HG03196 (cell line): ENCODE measurements around the gene MYH11.
"Not testable (repeated sequence)": the region's sequence is repeated elsewhere in the genome, so short reads cannot be mapped to it uniquely, and the experiment has no call there.

Experiments used
- ATAC-seq: cut with Tn5 transposase; IDR thresholded peaks from one replicate; pipeline ENCODE4 v1.9.1; 2021; ENCODE audit not compliant: unreplicated experiment

Gene MYH11

DNA sequence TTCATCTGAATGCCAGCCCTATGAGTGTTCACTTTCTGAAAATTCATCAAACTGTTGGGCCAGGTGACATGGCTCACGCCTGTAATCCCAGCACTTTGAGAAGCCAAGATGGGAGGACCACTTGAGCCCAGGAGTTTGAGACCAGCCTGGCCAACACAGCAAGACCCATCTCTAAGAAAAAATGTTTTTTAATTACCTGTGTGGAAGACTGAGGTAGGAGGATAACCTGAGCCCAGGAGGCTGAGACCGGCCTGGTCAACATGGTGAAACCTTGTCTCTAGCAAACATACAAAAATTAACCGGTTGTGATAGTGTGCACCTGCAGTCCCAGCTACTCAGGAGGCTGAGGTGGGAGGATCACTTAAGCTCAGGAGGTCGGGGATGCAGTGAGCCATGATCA, 10.3 kb downstream of the MYH11 start:
- no peak for ATAC-seq

DNA sequence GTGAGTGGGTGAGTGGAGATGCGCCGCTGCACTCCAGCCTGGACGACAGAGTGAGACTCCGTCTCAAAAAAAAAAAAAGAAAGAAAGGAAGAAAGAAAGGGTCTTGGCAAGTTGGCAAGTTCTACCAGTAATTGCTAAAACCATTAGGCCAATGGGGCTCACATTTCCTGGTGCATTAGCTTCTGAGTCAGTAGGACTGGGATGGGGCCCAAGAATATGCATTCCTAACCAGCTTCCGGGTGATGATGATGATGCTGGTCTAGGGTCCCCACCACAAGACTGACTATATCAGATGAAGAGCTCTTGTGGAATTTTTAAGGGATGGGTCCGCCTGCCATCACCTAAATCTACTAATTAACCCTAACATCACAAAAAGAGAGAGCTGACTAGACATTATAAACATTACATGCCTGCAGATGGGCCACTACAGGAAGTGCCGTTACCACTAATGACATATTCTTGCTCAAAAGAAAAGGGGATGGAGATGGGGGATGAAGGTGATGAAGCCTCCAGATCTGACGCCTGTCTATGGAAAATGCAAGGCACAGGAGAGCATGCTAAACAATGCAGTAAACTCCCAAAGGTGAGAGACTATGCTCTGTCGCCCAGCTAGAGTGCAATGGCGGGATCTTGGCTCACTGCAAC, 13.1 kb downstream of the MYH11 start:
- ATAC-seq: no peak

- not testable (repeated sequence) for ATAC-seq
Observed at GRCh38 chr16:15839204-15839603, 17.6 kb downstream of the MYH11 start.

- no peak for ATAC-seq
Observed at GRCh38 chr16:15837761-15838160, 19.1 kb downstream of the MYH11 start.

- ATAC-seq: no peak
Observed at GRCh38 chr16:15836965-15837611, 19.7 kb downstream of the MYH11 start.

DNA sequence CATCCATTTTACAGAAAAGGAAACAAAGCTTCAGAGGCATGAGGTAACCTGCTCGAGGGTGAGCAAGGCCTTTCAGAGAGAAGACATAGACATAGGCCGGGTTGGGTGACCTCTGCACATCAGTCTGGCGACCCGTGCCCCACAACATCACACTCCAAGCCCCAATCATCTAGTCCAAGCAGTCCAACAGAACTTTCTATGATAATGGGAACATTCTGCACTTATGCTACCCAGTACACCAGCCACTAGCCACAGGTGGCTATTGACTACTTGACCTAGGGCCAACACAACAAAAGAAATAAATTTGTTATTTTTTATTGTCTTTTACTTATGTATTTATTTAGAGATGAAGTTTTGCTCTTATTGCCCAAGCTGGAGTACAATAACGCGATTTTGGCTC, 20.8 kb downstream of the MYH11 start:
- no peak for ATAC-seq

GRCh38 chr16:15835136-15835878, 21.5 kb downstream of the MYH11 start:
- no peak for ATAC-seq

DNA sequence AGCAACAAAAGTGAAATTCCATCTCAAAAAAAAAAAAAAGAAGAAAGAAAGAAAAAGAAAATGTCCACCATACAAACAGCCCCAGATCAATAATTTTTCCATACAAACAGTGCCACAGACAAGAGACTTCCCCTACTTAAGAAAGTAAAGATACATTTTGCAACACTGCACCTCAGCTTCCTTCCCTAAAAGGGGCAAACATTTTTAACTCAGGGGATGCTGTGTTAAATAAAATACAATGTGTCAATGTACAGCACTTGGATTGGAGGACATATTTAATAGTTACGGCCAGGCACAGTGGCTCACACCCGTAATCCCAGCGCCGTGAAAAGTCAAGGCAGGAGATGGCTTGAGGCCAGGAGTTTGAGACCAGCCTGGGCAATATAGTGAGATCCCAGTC, 22.3 kb downstream of the MYH11 start:
- ATAC-seq: no peak

DNA sequence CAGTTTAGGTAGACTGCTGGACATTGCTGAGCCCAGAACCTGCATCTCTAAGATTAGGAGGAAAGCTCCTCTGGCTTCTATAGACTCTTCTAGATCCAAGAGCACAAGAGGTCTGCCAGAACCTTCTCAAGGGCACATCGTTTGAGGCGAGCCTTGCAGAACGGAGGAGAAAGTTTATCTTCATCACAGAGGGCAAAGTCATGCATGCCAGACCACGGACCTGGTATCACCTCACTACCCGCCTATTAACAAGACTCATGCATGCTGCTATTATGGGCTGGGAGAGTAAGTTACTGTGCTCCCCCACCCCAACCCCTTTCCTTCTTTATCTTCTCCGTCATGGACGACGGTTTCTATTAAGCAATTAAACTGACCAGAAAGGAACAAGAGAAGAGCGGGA, 23.3 kb downstream of the MYH11 start:
- no peak for ATAC-seq

GRCh38 chr16:15832241-15832640, 24.6 kb downstream of the MYH11 start:
- ATAC-seq: no peak

GRCh38 chr16:15830832-15831451, 25.9 kb downstream of the MYH11 start:
- no peak for ATAC-seq

DNA sequence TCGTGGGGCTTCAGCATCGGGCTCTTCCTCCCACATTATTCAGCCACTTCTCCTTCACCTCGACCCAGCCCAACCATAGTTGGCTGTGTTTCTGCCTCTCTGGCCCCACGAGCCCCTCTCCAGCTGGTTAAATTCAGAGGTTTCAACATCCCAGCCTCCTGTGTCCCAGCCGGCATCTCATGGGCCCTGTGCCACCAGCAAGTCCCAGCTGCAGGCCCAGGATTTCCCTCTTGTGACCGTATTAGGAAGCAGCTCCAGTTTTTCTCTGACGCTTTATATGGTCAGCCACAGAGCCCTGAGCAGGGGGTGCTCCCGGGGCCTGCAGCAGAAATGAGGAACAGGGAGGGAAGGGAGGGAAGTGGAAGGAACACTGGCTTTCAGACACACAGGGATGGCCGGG, 27.4 kb downstream of the MYH11 start:
- ATAC-seq: no peak

DNA sequence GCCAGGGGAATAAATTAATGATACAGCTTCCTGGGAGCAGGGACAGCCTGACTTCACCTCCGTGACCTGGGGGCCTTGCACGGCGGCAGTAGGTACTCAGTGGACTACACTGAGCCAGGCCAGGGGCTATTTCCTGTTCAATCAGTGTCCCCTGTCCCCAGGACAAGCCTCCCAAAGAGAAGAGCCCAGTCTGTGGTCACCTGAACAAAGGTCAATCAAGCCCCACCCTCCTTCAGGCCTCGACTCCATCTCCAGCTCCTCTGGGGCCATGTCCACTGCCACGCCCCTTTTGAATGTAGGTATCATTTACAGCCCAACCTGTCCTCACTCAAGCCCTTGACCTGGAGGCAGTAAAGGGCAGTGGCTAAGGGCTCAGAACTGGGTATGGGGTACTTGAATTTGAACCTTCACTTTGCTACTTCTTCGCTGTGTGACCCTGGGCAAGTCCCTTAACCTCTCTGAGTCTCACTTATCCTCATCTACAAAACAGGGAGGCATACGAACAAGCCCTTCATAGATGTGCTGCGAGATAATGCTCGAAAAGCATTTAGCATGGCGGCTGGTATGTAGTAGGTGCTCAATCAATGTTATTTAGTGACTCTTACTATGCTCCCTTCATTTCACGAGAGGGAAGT, 29.0 kb downstream of the MYH11 start:
- no peak for ATAC-seq

DNA sequence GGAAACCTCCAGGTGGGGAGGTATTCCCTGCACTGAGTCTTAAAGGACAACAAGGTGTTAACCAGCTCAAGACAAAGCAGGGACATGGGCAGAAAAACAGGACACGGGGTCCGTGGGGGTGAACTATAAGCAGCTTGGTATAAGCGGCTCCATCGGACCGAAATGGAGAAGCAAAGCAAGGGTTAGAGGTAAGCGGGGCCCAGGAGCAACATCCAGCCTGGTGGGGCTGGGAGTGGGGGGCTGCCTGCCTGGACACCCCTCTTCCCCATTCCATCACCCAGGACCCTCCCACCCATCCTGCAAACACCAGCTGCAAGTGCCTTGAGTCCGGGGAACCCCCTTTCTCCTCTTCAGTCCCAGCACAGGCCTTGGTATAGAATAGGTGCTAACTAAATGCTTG, 29.5 kb downstream of the MYH11 start:
- no peak for ATAC-seq

DNA sequence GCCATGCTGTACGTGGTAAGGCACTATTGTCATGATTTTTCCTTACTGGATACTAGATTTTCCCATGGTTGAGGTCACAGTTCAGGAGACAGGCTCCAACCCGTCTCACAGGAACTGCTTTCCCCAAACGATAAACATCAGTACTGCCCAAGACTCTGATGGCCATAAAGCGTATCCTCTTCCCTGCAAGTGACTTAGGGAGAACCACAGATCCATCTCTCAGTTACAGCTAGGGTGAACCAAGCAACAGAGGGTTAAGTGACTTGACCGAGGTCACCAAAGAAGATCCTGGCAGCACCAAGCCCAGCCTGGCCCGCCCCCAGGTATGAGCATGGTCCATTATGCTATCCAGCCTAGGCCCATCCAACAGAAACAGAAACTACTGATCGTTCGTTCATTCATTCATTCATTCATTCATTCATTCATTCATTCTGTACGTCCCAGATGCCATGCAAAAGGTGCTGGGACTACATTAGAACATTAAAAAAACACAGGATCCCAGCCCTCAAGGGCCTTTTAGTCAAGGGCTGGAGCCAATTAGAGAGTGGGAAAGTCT, 31.0 kb downstream of the MYH11 start:
- ATAC-seq: no peak

- ATAC-seq: no peak
Observed at GRCh38 chr16:15822957-15823356, 33.9 kb downstream of the MYH11 start.

GRCh38 chr16:15820837-15821236, 36.0 kb downstream of the MYH11 start:
- ATAC-seq: no peak

- no peak for ATAC-seq
Observed at GRCh38 chr16:15819046-15819445, 37.8 kb downstream of the MYH11 start.

DNA sequence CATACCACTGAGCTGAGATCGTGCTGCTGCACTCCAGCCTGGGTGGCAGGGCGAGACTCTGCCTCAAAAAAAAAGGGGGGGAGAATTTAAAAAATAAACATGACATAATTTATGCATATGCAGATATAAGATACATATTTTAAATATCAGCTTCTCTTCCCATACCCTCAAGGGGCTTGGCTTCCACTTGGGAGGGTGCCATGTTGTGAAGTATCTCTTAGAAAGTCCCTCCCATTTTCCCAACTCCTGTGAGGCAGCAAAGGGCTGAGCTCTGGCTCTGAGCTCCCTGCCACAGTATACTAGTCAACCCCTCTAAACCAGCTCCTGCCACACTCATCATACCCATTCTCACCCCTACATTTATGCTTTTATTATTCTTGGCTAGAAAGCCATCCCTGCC, 39.4 kb downstream of the MYH11 start:
- ATAC-seq: no peak

GRCh38 chr16:15816228-15816627, 40.6 kb downstream of the MYH11 start:
- no peak for ATAC-seq

GRCh38 chr16:15812401-15812750, 44.5 kb downstream of the MYH11 start:
- ATAC-seq: not testable (repeated sequence)
